Kidney tubule cell (primary cell): ENCODE results near the gene HEPACAM2.

Experiments
- DNase-seq: peaks from one replicate; pipeline ENCODE4 v3.0.0-alpha.2; 2018; ENCODE audit warnings: low spot score

The HEPACAM2 gene

GRCh38 chr7:93226310-93226709, at the start of gene HEPACAM2:
TSS of gene HEPACAM2 (minus strand) at chr7:93226469.
- DNase-seq, result no peak

GRCh38 chr7:93265220-93265619, 39.0 kb upstream of the HEPACAM2 start:
- no peak for DNase-seq

- no peak for DNase-seq
These were observed 36.3 kb upstream of the HEPACAM2 start for GRCh38 chr7:93262535-93262934.

GRCh38 chr7:93258661-93259060, 32.4 kb upstream of the HEPACAM2 start:
- DNase-seq, result no peak

GRCh38 chr7:93249491-93250148, 23.4 kb upstream of the HEPACAM2 start:
- DNase-seq, result peak; percentile 14

GRCh38 chr7:93245525-93246432, 19.5 kb upstream of the HEPACAM2 start:
- peak; percentile 41 for DNase-seq

- DNase-seq, result no peak
These were observed 15.8 kb upstream of the HEPACAM2 start for GRCh38 chr7:93242106-93242505.

GRCh38 chr7:93239824-93240223, 13.6 kb upstream of the HEPACAM2 start:
- DNase-seq, result no peak

- no peak for DNase-seq
These were observed 12.5 kb upstream of the HEPACAM2 start for GRCh38 chr7:93238748-93239147.

- DNase-seq, result peak; percentile 1
These were observed 11.9 kb upstream of the HEPACAM2 start for GRCh38 chr7:93238131-93238530.

GRCh38 chr7:93235541-93235940, 9.3 kb upstream of the HEPACAM2 start:
- no peak for DNase-seq

GRCh38 chr7:93232673-93233018, 6.4 kb upstream of the HEPACAM2 start:
- DNase-seq, result peak; percentile 17

GRCh38 chr7:93231799-93232672, 5.8 kb upstream of the HEPACAM2 start, which contains the start of gene VPS50:
TSS of gene VPS50 (plus strand) at chr7:93232366. CDS start at chr7:93232468, 102 bp downstream.
- DNase-seq, result peak; percentile 97

GRCh38 chr7:93231259-93231658, 5.0 kb upstream of the HEPACAM2 start:
- no peak for DNase-seq

- DNase-seq, result peak; percentile 66
These were observed 2.0 kb upstream of the HEPACAM2 start for GRCh38 chr7:93228302-93228701.

- DNase-seq, result no peak
These were observed 6.4 kb downstream of the HEPACAM2 start for GRCh38 chr7:93219868-93220267.

GRCh38 chr7:93218997-93219827, 7.1 kb downstream of the HEPACAM2 start:
- no peak for DNase-seq

GRCh38 chr7:93212881-93213280, 13.4 kb downstream of the HEPACAM2 start:
- no peak for DNase-seq

GRCh38 chr7:93211228-93211818, 14.9 kb downstream of the HEPACAM2 start:
- no peak for DNase-seq

GRCh38 chr7:93205046-93205445, 21.2 kb downstream of the HEPACAM2 start:
- DNase-seq, result no peak

- no peak for DNase-seq
These were observed 22.8 kb downstream of the HEPACAM2 start for GRCh38 chr7:93203496-93203895.
